GM12864 (cell line): Measurements from ENCODE around the gene PSMD2.

ENCODE experiments used
- DNase-seq: peaks from one replicate; pipeline ENCODE4 v3.0.0-alpha.2; 2011; ENCODE audit warnings: low read depth
- H3K4me3 ChIP-seq: 2 replicates; pipeline ENCODE4 v1.5.1; 2011; ENCODE audit warnings: mild to moderate bottlenecking, low read depth, low read length, control low read depth
- TF ChIP-seq, protein P1 (sequence below): IDR thresholded peaks from 2 replicates; pipeline ENCODE4 v1.5.1; 2011; ENCODE audit warnings: low read depth, mild to moderate bottlenecking, moderate library complexity, low read length, control low read depth, inconsistent platforms; ENCODE audit errors: missing control alignments

Gene PSMD2

DNA sequence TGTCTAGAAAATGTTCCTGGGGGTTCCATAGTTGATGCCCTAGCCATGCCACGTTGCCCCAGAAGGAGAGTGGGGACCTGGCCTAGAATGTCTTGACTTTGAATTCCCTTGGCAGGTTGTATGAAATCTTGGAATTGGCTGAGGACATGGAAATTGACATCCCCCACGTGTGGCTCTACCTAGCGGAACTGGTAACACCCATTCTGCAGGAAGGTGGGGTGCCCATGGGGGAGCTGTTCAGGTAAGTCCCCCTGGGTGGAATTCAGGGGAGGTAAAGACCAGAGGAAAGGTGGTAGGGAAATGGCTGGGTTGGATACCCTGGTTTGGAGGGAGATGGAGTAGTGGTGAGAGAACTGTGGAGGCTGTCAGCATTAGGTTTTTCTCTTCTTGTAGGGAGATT is 29.5 kb downstream of the PSMD2 start:
- H3K4me3 ChIP-seq: no peak overlapping the region
- TF ChIP-seq, protein P1, sequence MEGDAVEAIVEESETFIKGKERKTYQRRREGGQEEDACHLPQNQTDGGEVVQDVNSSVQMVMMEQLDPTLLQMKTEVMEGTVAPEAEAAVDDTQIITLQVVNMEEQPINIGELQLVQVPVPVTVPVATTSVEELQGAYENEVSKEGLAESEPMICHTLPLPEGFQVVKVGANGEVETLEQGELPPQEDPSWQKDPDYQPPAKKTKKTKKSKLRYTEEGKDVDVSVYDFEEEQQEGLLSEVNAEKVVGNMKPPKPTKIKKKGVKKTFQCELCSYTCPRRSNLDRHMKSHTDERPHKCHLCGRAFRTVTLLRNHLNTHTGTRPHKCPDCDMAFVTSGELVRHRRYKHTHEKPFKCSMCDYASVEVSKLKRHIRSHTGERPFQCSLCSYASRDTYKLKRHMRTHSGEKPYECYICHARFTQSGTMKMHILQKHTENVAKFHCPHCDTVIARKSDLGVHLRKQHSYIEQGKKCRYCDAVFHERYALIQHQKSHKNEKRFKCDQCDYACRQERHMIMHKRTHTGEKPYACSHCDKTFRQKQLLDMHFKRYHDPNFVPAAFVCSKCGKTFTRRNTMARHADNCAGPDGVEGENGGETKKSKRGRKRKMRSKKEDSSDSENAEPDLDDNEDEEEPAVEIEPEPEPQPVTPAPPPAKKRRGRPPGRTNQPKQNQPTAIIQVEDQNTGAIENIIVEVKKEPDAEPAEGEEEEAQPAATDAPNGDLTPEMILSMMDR: no peak
- DNase-seq: no peak

- H3K4me3 ChIP-seq: no peak overlapping the region
- DNase-seq: no peak
- TF ChIP-seq, protein P1: no peak
Observed at GRCh38 chr3:184332370-184333090, 33.5 kb downstream of the PSMD2 start.

DNA sequence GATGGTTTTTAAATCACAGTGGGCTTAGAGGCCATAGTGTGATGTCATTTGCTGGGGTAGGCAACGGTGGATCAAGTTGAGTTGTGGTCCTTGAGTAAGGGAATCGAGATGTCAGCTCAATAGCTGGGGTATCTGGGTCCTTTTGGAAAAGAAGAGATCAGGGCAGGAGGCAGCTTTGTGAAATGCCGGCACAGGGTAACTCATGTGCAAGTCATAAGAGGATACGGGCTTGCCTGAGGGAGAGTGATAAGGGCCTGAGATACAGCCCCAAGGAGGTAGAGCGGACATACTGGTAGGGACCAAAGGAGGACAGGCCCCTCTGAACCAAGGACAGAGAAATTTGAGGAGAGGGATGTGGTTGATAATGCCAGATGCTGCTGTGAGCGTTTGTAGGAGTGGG is 34.1 kb downstream of the PSMD2 start:
- TF ChIP-seq, protein P1: no peak
- no peak overlapping the region for H3K4me3 ChIP-seq
- no peak for DNase-seq

DNA sequence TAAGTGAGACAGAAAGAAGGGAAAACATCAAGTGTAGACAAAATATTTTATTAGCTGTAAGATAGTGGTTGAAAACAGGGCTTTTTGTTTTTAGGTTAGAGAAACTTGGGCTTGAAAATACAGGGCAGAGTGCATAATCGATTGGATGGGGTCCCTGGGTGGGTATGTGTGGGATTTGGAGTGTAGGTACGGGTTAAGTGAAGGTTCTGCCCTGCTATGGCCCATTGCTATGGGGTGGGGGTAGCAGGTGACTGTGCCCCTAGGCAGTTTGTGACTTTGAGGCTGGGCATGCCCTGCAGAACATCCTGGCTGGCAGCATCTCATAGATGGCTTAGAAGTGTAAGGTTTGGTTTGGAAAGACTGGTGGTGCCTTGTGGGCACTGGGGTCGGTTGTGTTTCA is 34.7 kb downstream of the PSMD2 start:
- H3K4me3 ChIP-seq: no peak overlapping the region
- no peak for DNase-seq
- TF ChIP-seq, protein P1: no peak

- no peak for DNase-seq
Observed at GRCh38 chr3:184334470-184335158, 35.6 kb downstream of the PSMD2 start.

DNA sequence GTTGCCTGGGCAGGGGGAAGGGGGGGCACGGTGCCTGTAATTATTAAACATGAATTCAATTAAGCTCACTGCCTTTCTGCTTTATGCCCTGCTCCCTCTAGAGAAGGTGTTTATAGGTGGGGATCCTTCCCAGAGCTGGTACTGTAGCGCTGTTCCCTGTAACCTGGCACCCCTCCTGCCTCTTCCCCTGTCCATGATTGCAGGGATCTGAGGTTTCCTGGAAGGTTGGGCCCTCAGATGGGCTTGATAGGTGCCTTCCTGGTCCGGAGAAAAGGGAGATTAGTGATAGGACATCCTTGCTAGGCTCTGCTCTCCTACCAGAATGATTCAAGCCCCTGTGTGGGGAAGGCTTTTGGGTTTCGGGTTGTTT is 36.2 kb downstream of the PSMD2 start:
- DNase-seq: no peak
- TF ChIP-seq, protein P1: no peak
- peak overlapping the region; percentile 62 for H3K4me3 ChIP-seq

More at GRCh38 chr3:184334470-184335158, 35.6 kb downstream of the PSMD2 start:
- TF ChIP-seq, protein P1: no peak
- no peak overlapping the region for H3K4me3 ChIP-seq
